Neural cell (in vitro differentiated cells): Measurements from ENCODE around the gene ACSS3. TPM values are rescaled to one million over a fixed set of nuclear protein-coding genes. Genes with fewer than 3 reads are reported as not detected.
A peak's percentile ranks its signal among the peaks of the same experiment; 100 is the strongest.
"Not testable (repeated sequence)": the region's sequence is repeated elsewhere in the genome, so short reads cannot be mapped to it uniquely, and the experiment has no call there.

Source experiments
- H2AFZ ChIP-seq: fragments of 200-600, 300-800 bp; sonication (generic), shearing (Covaris generic); 2 replicates; pipeline ENCODE4 v1.6.0; 2014; ENCODE audit warnings: low read depth, mild to moderate bottlenecking, antibody characterized with exemption, low read length, moderate library complexity
- H3F3A ChIP-seq: fragments of 200-600 bp; shearing (Covaris generic); 2 replicates; pipeline ENCODE4 v1.6.1; 2016; ENCODE audit warnings: mild to moderate bottlenecking, moderate library complexity, mixed read lengths, antibody characterized with exemption, low read length; ENCODE audit not compliant: insufficient read depth, poor library complexity, severe bottlenecking
- H3K27ac ChIP-seq: fragments of 200-600, 300-800 bp; sonication (generic), shearing (Covaris generic); 2 replicates; pipeline ENCODE4 v1.5.1; 2014; ENCODE audit warnings: mild to moderate bottlenecking, low read length, moderate library complexity
- H3K27me3 ChIP-seq: fragments of 300-800, 200-600 bp; sonication (generic), shearing (Covaris generic); 2 replicates; pipeline ENCODE4 v1.6.0; 2014; ENCODE audit warnings: mild to moderate bottlenecking, low read depth, low read length, moderate library complexity; ENCODE audit not compliant: insufficient read depth
- H3K36me3 ChIP-seq: fragments of 300-800, 200-600 bp; sonication (generic), shearing (Covaris generic); 2 replicates; pipeline ENCODE4 v1.5.1; 2014; ENCODE audit warnings: mild to moderate bottlenecking, antibody characterized with exemption, low read length, moderate library complexity; ENCODE audit not compliant: insufficient read depth
- H3K4me2 ChIP-seq: fragments of 300-800, 200-600 bp; sonication (generic), shearing (Covaris generic); 2 replicates; pipeline ENCODE4 v1.6.0; 2014; ENCODE audit warnings: mild to moderate bottlenecking, low read length
- H3K4me3 ChIP-seq: fragments of 300-800, 200-600 bp; sonication (generic), shearing (Covaris generic); 2 replicates; pipeline ENCODE4 v1.5.1; 2014; ENCODE audit warnings: mild to moderate bottlenecking, low read length, moderate library complexity
- H3K79me2 ChIP-seq: fragments of 200-600 bp; shearing (Covaris generic); replicated peaks from 2 replicates; pipeline ENCODE4 v1.6.0; 2014; ENCODE audit warnings: mild to moderate bottlenecking, low read length, moderate library complexity; ENCODE audit not compliant: insufficient read depth
- H3K9ac ChIP-seq: fragments of 300-800, 200-600 bp; sonication (generic), shearing (Covaris generic); 2 replicates; pipeline ENCODE4 v1.6.1; 2016; ENCODE audit warnings: mild to moderate bottlenecking, low read length, mixed read lengths
- H3K9me2 ChIP-seq: fragments of 200-600 bp; shearing (Covaris generic); 2 replicates; pipeline ENCODE4 v1.6.1; 2016; ENCODE audit warnings: mild to moderate bottlenecking, low read length, mixed read lengths; ENCODE audit not compliant: insufficient read depth
- H3K9me3 ChIP-seq: fragments of 200-600, 300-800 bp; sonication (generic), shearing (Covaris generic); 2 replicates; pipeline ENCODE4 v1.6.1; 2016; ENCODE audit warnings: mild to moderate bottlenecking, mixed run types, low read length, moderate library complexity, mixed read lengths
- H4K20me1 ChIP-seq: fragments of 200-600 bp; shearing (Covaris generic); 2 replicates; pipeline ENCODE4 v1.6.1; 2016; ENCODE audit warnings: mild to moderate bottlenecking, mixed run types; ENCODE audit not compliant: insufficient read depth
- CTCF ChIP-seq: fragments of 450-650 bp; IDR thresholded peaks from 2 replicates; pipeline ENCODE4 v1.5.1; 2014; ENCODE audit warnings: antibody characterized with exemption, mild to moderate bottlenecking, moderate library complexity; ENCODE audit not compliant: poor library complexity, severe bottlenecking
- EP300 ChIP-seq: fragments of 450-650 bp; conservative IDR thresholded peaks from 2 replicates; pipeline ENCODE4 v1.6.1; 2014; ENCODE audit warnings: antibody characterized with exemption, mild to moderate bottlenecking, moderate library complexity; ENCODE audit not compliant: poor library complexity, severe bottlenecking
- EZH2 ChIP-seq: fragments of 200-600, 300-800 bp; shearing (Covaris generic), sonication (generic); IDR thresholded peaks from 2 replicates; pipeline ENCODE4 v1.6.1; 2014; ENCODE audit warnings: antibody characterized with exemption, low read length, borderline replicate concordance, mild to moderate bottlenecking; ENCODE audit not compliant: insufficient read depth, poor library complexity, severe bottlenecking
- MXI1 ChIP-seq: fragments of 450-650 bp; conservative IDR thresholded peaks from 2 replicates; pipeline ENCODE4 v1.6.1; 2014; ENCODE audit warnings: antibody characterized with exemption, mild to moderate bottlenecking; ENCODE audit not compliant: poor library complexity, severe bottlenecking
- POLR2AphosphoS5 ChIP-seq: IDR thresholded peaks from 2 replicates; pipeline ENCODE4 v1.6.1; 2012
- REST ChIP-seq: IDR thresholded peaks from 2 replicates; pipeline ENCODE4 v1.6.1; 2012; ENCODE audit warnings: borderline replicate concordance
- SMC3 ChIP-seq: fragments of 450-650 bp; conservative IDR thresholded peaks from 2 replicates; pipeline ENCODE4 v1.6.1; 2014; ENCODE audit warnings: antibody characterized with exemption, mild to moderate bottlenecking, moderate library complexity; ENCODE audit not compliant: poor library complexity
- TAF1 ChIP-seq: IDR thresholded peaks from 2 replicates; pipeline ENCODE4 v1.6.1; 2012; ENCODE audit warnings: low read depth
- polyA plus RNA-seq: library from polyadenylated mRNA; depleted of rRNA; stranded (reverse); fragments of >200 nt; gene quantifications from 2 replicates; pipeline ENCODE4 v1.2.3, GENCODE V29; 2014

The ACSS3 gene
- polyA plus RNA-seq, 1 donor from 2014 or later = 0.31 TPM

- no peak overlapping the region for H3K9ac ChIP-seq
- H3K27me3 ChIP-seq = no peaks in the 10 kb centered on the region
- H2AFZ ChIP-seq = no peak overlapping the region
- H3K4me2 ChIP-seq = no peak overlapping the region
- no peaks in the 10 kb centered on the region for H3F3A ChIP-seq
- H3K36me3 ChIP-seq = no peaks in the 10 kb centered on the region
- no peak overlapping the region for H3K4me3 ChIP-seq
- H3K79me2 ChIP-seq = no peaks in the 10 kb centered on the region
- no peaks in the 10 kb centered on the region for H3K9me2 ChIP-seq
- no peaks in the 10 kb centered on the region for H4K20me1 ChIP-seq
- TF ChIP-seq CTCF (no peak), MXI1 (no peak), EZH2 (no peak), POLR2AphosphoS5 (no peak), TAF1 (no peak)
- no peak overlapping the region for H3K27ac ChIP-seq
- H3K9me3 ChIP-seq = no peaks in the 10 kb centered on the region
Measured at GRCh38 chr12:81105687-81106086, 27.8 kb downstream of the ACSS3 start.

- Histone ChIP-seq H3K9ac (no peak overlapping the region), H3K27me3 (no peaks in the 10 kb centered on the region), H3F3A (no peaks in the 10 kb centered on the region), H3K4me2 (no peak overlapping the region), H3K36me3 (no peaks in the 10 kb centered on the region), H3K9me3 (no peaks in the 10 kb centered on the region), H4K20me1 (no peaks in the 10 kb centered on the region), H3K4me3 (no peak overlapping the region), H3K27ac (peak overlapping the region; percentile 33), H3K9me2 (no peaks in the 10 kb centered on the region), H2AFZ (peak overlapping the region; percentile 10), H3K79me2 (no peaks in the 10 kb centered on the region)
- TF ChIP-seq REST (peak; percentile 42), EP300 (peak; percentile 93), CTCF (no peak), SMC3 (no peak), TAF1 (no peak), POLR2AphosphoS5 (peak; percentile 65)
Measured at GRCh38 chr12:81114226-81114625, 36.3 kb downstream of the ACSS3 start.

- not testable (repeated sequence) for H3K4me3 ChIP-seq, H3K79me2 ChIP-seq, H3K27ac ChIP-seq, H2AFZ ChIP-seq, H3F3A ChIP-seq, H3K36me3 ChIP-seq, H3K27me3 ChIP-seq, H3K9me3 ChIP-seq, H3K9me2 ChIP-seq, H4K20me1 ChIP-seq, H3K4me2 ChIP-seq, H3K9ac ChIP-seq
Measured at GRCh38 chr12:81119069-81119468, 41.2 kb downstream of the ACSS3 start.
